HEK293 (cell line): ENCODE results near the gene PNISR.

Source experiments
- CTCF ChIP-seq: fragments of 450-650 bp; formaldehyde crosslinking; IDR thresholded peaks from 2 replicates; pipeline ENCODE4 v1.5.1; 2016; ENCODE audit warnings: missing biosample characterization, missing genetic modification characterization
- YY1 ChIP-seq: fragments of 450-650 bp; formaldehyde crosslinking; IDR thresholded peaks from 2 replicates; pipeline ENCODE4 v1.5.1; 2018; ENCODE audit warnings: missing biosample characterization, missing genetic modification characterization
- ZBTB10 ChIP-seq: fragments of 450-650 bp; formaldehyde crosslinking; IDR thresholded peaks from 2 replicates; pipeline ENCODE4 v1.5.1; 2016; ENCODE audit warnings: missing biosample characterization, missing genetic modification characterization
- ZBTB7A ChIP-seq: fragments of 450-650 bp; formaldehyde crosslinking; IDR thresholded peaks from 2 replicates; pipeline ENCODE4 v1.5.1; 2016; ENCODE audit warnings: low read depth, missing biosample characterization, missing genetic modification characterization
- ZNF175 ChIP-seq: fragments of 450-650 bp; formaldehyde crosslinking; IDR thresholded peaks from 2 replicates; pipeline ENCODE4 v1.5.1; 2016; ENCODE audit warnings: missing biosample characterization, missing genetic modification characterization
- ZNF221 ChIP-seq: fragments of 450-650 bp; formaldehyde crosslinking; IDR thresholded peaks from 2 replicates; pipeline ENCODE4 v1.5.1; 2017; ENCODE audit warnings: missing biosample characterization, missing genetic modification characterization, borderline replicate concordance
- ZNF274 ChIP-seq, 2 experiments: fragments of 200-500 bp in 1 of 2; fragments of 450-650 bp in 1 of 2; sonication (Bioruptor generic) in 1 of 2; formaldehyde crosslinking in 1 of 2; IDR thresholded peaks; 2 replicates each; pipeline versions ENCODE4 v1.5.1 to v1.6.1; 2014 to 2016; ENCODE audit warnings: borderline replicate concordance in 1 of 2, inconsistent platforms in 1 of 2, low read length in 1 of 2, missing biosample characterization in 1 of 2, missing genetic modification characterization in 1 of 2
- ZNF37A ChIP-seq: fragments of 450-650 bp; IDR thresholded peaks from 2 replicates; pipeline ENCODE4 v1.5.1; 2018; ENCODE audit warnings: missing biosample characterization, missing genetic modification characterization
- ZNF433 ChIP-seq: fragments of 450-650 bp; formaldehyde crosslinking; IDR thresholded peaks from 2 replicates; pipeline ENCODE4 v1.5.1; 2016; ENCODE audit warnings: missing biosample characterization, missing genetic modification characterization, low read depth
- ZNF658 ChIP-seq: fragments of 450-650 bp; formaldehyde crosslinking; IDR thresholded peaks from 2 replicates; pipeline ENCODE4; 2016; ENCODE audit warnings: missing biosample characterization, missing genetic modification characterization
- ZNF76 ChIP-seq: fragments of 450-650 bp; formaldehyde crosslinking; IDR thresholded peaks from 2 replicates; pipeline ENCODE4; 2016; ENCODE audit warnings: low read depth, missing biosample characterization, missing genetic modification characterization, borderline replicate concordance
- TF ChIP-seq, protein P1 (sequence below): fragments of 450-650 bp; formaldehyde crosslinking; conservative IDR thresholded peaks from 2 replicates; pipeline ENCODE4 v1.5.1; 2016; ENCODE audit warnings: low read depth, missing biosample characterization, missing genetic modification characterization
- TF ChIP-seq, protein P2 (sequence below): fragments of 450-650 bp; formaldehyde crosslinking; IDR thresholded peaks from 2 replicates; pipeline ENCODE4 v1.5.1; 2016; ENCODE audit warnings: missing biosample characterization, missing genetic modification characterization, low read depth

DNA sequence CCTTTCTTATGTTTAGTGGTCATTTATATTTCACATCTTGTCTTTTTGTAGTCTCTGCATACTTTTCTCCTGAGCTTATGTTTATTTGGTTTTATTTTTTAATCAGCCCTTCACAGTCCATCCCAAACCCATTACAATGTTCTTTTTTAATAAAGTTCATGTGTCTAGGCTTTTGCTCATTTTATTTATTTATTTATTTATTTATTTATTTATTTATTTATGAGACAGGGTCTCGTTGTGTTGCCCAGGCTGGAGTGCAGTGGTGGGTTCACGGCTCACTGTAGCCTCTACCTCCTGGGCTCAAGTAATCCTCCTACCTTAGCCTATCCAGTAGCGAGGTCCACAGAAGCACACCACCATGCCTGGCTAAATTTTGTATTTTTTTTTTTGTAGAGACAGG, 34.2 kb downstream of the PNISR start:
- TF ChIP-seq ZBTB10 (no peak), ZNF37A (tag by site-specific recombination) (no peak), ZNF76 (tag by site-specific recombination) (no peak), ZNF433 (tag by site-specific recombination) (peak; percentile 90), ZNF658 (no peak), ZNF274 (IDR thresholded peaks at IDR 0.05; ENCODE audit: low read length) (no peak), ZNF274 (tag by site-specific recombination; IDR thresholded peaks at IDR 0.05; ENCODE audit: borderline replicate concordance) (no peak), CTCF (tag by site-specific recombination) (no peak), ZBTB7A (tag by site-specific recombination) (no peak), ZNF221 (tag by site-specific recombination) (no peak; the same call in 1 of the 2 replicates), YY1 (tag by site-specific recombination) (no peak), ZNF175 (tag by site-specific recombination) (no peak)
- TF ChIP-seq, protein P1, sequence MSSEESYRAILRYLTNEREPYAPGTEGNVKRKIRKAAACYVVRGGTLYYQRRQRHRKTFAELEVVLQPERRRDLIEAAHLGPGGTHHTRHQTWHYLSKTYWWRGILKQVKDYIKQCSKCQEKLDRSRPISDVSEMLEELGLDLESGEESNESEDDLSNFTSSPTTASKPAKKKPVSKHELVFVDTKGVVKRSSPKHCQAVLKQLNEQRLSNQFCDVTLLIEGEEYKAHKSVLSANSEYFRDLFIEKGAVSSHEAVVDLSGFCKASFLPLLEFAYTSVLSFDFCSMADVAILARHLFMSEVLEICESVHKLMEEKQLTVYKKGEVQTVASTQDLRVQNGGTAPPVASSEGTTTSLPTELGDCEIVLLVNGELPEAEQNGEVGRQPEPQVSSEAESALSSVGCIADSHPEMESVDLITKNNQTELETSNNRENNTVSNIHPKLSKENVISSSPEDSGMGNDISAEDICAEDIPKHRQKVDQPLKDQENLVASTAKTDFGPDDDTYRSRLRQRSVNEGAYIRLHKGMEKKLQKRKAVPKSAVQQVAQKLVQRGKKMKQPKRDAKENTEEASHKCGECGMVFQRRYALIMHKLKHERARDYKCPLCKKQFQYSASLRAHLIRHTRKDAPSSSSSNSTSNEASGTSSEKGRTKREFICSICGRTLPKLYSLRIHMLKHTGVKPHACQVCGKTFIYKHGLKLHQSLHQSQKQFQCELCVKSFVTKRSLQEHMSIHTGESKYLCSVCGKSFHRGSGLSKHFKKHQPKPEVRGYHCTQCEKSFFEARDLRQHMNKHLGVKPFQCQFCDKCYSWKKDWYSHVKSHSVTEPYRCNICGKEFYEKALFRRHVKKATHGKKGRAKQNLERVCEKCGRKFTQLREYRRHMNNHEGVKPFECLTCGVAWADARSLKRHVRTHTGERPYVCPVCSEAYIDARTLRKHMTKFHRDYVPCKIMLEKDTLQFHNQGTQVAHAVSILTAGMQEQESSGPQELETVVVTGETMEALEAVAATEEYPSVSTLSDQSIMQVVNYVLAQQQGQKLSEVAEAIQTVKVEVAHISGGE, result peak; percentile 85
- TF ChIP-seq, protein P2, sequence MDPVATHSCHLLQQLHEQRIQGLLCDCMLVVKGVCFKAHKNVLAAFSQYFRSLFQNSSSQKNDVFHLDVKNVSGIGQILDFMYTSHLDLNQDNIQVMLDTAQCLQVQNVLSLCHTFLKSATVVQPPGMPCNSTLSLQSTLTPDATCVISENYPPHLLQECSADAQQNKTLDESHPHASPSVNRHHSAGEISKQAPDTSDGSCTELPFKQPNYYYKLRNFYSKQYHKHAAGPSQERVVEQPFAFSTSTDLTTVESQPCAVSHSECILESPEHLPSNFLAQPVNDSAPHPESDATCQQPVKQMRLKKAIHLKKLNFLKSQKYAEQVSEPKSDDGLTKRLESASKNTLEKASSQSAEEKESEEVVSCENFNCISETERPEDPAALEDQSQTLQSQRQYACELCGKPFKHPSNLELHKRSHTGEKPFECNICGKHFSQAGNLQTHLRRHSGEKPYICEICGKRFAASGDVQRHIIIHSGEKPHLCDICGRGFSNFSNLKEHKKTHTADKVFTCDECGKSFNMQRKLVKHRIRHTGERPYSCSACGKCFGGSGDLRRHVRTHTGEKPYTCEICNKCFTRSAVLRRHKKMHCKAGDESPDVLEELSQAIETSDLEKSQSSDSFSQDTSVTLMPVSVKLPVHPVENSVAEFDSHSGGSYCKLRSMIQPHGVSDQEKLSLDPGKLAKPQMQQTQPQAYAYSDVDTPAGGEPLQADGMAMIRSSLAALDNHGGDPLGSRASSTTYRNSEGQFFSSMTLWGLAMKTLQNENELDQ, result no peak
